GM18507 (cell line): ENCODE results near the gene C1orf198.
"Not testable (repeated sequence)": the region's sequence is repeated elsewhere in the genome, so short reads cannot be mapped to it uniquely, and the experiment has no call there.

Experiments used
- DNase-seq: peaks from one replicate; pipeline ENCODE4 v3.0.0; 2011; ENCODE audit warnings: low read depth; ENCODE audit not compliant: insufficient read length; ENCODE audit errors: extremely low spot score
- FAIRE-seq: peaks from 2 replicates; lab custom pipeline; 2011; peaks lifted over from hg19 to GRCh38; lab: Jason Lieb, UNC

The C1orf198 gene

GRCh38 chr1:230864441-230864840 lies 3.9 kb downstream of the C1orf198 start:
- FAIRE-seq (no peak), DNase-seq (no peak)

- no peak for DNase-seq
These were observed 4.9 kb downstream of the C1orf198 start for GRCh38 chr1:230863449-230863848.

GRCh38 chr1:230861970-230862595 lies 6.2 kb downstream of the C1orf198 start:
- FAIRE-seq, result no peak

More at GRCh38 chr1:230863449-230863848, 4.9 kb downstream of the C1orf198 start:
- no peak for FAIRE-seq

GRCh38 chr1:230861489-230861888 lies 6.8 kb downstream of the C1orf198 start:
- no peak for DNase-seq
- no peak for FAIRE-seq

More at GRCh38 chr1:230861970-230862595, 6.2 kb downstream of the C1orf198 start:
- DNase-seq, result no peak

- DNase-seq (no peak), FAIRE-seq (no peak)
These were observed 7.5 kb downstream of the C1orf198 start for GRCh38 chr1:230860617-230861384.

- DNase-seq (no peak), FAIRE-seq (no peak)
These were observed 9.2 kb downstream of the C1orf198 start for GRCh38 chr1:230858918-230859729.

GRCh38 chr1:230858236-230858820 lies 10.0 kb downstream of the C1orf198 start:
- no peak for DNase-seq
- no peak for FAIRE-seq

GRCh38 chr1:230857822-230858221 lies 10.5 kb downstream of the C1orf198 start:
- no peak for DNase-seq
- FAIRE-seq, result no peak

- no peak for DNase-seq
- FAIRE-seq, result no peak
These were observed 11.2 kb downstream of the C1orf198 start for GRCh38 chr1:230857077-230857476.

- DNase-seq, result no peak
- no peak for FAIRE-seq
These were observed 12.4 kb downstream of the C1orf198 start for GRCh38 chr1:230855886-230856285.

GRCh38 chr1:230854423-230854822 lies 13.9 kb downstream of the C1orf198 start:
- DNase-seq (no peak), FAIRE-seq (no peak)

GRCh38 chr1:230853731-230854130 lies 14.6 kb downstream of the C1orf198 start:
- FAIRE-seq (no peak), DNase-seq (no peak)

GRCh38 chr1:230852959-230853358 lies 15.4 kb downstream of the C1orf198 start:
- FAIRE-seq (no peak), DNase-seq (no peak)

- no peak for FAIRE-seq
- no peak for DNase-seq
These were observed 17.0 kb downstream of the C1orf198 start for GRCh38 chr1:230851291-230851691.

- FAIRE-seq, result no peak
- DNase-seq, result no peak
These were observed 17.8 kb downstream of the C1orf198 start for GRCh38 chr1:230850547-230850946.

GRCh38 chr1:230849451-230850224 lies 18.7 kb downstream of the C1orf198 start:
- no peak for FAIRE-seq

GRCh38 chr1:230848235-230848634 lies 20.1 kb downstream of the C1orf198 start:
- DNase-seq, result no peak
- no peak for FAIRE-seq

More at GRCh38 chr1:230849451-230850224, 18.7 kb downstream of the C1orf198 start:
- no peak for DNase-seq

GRCh38 chr1:230845184-230845583 lies 23.1 kb downstream of the C1orf198 start:
- not testable (repeated sequence) for FAIRE-seq, DNase-seq

GRCh38 chr1:230844561-230844960 lies 23.8 kb downstream of the C1orf198 start:
- DNase-seq (no peak), FAIRE-seq (no peak)
